ENCODE results near the gene SLC38A5.

DNA sequence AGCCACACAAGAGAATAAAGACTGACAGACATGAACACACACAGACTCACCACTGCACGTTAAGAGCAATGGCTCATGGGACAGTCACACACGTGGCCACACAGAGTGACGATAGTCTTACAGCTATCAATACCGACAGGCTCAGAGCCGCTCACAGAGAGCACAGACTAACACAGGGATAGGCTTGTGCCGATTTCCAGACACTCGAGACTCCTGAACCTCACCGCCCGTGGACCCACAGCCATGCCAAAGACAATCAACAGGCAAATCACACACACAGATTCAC, 716 bp upstream of the SLC38A5 start:
- no peak for TF ChIP-seq EZH2 (IDR thresholded peaks at IDR 0.05; ENCODE audit: low read length)
- TF ChIP-seq, protein P1, sequence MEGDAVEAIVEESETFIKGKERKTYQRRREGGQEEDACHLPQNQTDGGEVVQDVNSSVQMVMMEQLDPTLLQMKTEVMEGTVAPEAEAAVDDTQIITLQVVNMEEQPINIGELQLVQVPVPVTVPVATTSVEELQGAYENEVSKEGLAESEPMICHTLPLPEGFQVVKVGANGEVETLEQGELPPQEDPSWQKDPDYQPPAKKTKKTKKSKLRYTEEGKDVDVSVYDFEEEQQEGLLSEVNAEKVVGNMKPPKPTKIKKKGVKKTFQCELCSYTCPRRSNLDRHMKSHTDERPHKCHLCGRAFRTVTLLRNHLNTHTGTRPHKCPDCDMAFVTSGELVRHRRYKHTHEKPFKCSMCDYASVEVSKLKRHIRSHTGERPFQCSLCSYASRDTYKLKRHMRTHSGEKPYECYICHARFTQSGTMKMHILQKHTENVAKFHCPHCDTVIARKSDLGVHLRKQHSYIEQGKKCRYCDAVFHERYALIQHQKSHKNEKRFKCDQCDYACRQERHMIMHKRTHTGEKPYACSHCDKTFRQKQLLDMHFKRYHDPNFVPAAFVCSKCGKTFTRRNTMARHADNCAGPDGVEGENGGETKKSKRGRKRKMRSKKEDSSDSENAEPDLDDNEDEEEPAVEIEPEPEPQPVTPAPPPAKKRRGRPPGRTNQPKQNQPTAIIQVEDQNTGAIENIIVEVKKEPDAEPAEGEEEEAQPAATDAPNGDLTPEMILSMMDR (optimal IDR thresholded peaks at IDR 0.05 in 1 of 3, IDR thresholded peaks at IDR 0.05 in 1 of 3, conservative IDR thresholded peaks at IDR 0.05 in 1 of 3; ENCODE audit: extremely low read depth in 1 of 3, insufficient read depth in 2 of 3, low read length in 3 of 3): no peak

Measured in keratinocyte (primary cell).